RPMI7951 (cell line): ENCODE results near the gene ANXA11. TPM values are rescaled to one million over a fixed set of nuclear protein-coding genes. Genes with fewer than 3 reads are reported as not detected.
"Not testable (repeated sequence)": the region's sequence is repeated elsewhere in the genome, so short reads cannot be mapped to it uniquely, and the experiment has no call there.

Experiments
- DNase-seq: peaks from one replicate; pipeline ENCODE4 v3.0.0-alpha.2; 2012; ENCODE audit warnings: low read depth
- total RNA-seq: library from RNA; depleted of rRNA; stranded (reverse); fragments of >200 nt; shearing (Covaris generic); gene quantifications from 2 replicates; pipeline ENCODE4 v1.2.3, GENCODE V29; 2014; rRNA removed

The ANXA11 gene
- 88.0 and 104 TPM in 2 replicates for total RNA-seq

GRCh38 chr10:80205477-80206276 is at the start of gene ANXA11:
ANXA11 (minus strand) TSS chr10:80205537; CDS start chr10:80172861, 32,676 bp downstream.
- peak; percentile 73 for DNase-seq

- not testable (repeated sequence) for DNase-seq
Measured at GRCh38 chr10:80254726-80255125, 49.4 kb upstream of the ANXA11 start.

DNA sequence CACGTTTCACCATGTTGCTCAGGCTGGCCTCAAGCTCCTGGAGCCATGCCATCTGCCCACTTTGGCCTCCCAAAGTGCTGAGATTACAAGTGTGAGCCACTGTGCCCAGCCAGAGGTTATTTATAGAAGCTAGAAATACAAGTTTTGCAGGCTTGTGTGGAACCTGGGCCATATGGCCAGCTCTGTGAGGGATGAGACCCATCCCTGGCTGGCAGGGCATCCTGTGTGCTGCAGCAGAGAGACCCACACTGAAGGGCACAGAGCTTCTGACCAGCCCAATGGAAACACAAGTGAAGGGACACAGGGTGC is 48.6 kb upstream of the ANXA11 start:
- DNase-seq, result not testable (repeated sequence)

GRCh38 chr10:80253266-80253962 is 48.1 kb upstream of the ANXA11 start:
- no peak for DNase-seq

DNA sequence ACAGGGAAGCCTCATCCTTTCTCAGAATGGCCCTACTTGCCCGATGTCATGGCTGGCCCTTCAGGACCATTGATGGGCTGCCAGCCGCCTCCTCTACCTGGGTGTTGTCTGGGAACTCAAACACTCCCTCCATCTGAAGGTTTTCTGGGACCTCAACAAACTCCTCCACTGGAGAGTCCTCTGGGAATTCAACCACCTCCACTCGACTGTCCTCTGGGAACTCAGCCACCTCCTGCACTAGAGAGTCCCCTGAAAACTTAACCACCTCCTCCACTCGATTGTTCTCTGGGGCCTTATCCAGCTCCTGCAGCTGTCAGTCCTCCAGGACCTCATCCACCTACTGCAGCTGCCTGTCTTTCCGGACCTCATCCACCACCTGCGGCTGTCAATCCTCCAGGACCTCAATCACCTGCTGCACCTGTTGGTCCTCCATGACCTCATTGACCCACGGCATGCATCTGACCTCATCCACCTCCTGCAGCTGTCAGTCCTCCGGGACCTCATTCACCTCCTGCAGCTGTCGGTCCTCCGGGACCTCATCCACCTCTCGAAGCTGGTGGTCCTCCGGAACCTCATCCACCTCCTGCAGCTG is 47.1 kb upstream of the ANXA11 start:
- DNase-seq, result no peak

- DNase-seq, result not testable (repeated sequence)
Measured at GRCh38 chr10:80251703-80252280, 46.5 kb upstream of the ANXA11 start.

DNA sequence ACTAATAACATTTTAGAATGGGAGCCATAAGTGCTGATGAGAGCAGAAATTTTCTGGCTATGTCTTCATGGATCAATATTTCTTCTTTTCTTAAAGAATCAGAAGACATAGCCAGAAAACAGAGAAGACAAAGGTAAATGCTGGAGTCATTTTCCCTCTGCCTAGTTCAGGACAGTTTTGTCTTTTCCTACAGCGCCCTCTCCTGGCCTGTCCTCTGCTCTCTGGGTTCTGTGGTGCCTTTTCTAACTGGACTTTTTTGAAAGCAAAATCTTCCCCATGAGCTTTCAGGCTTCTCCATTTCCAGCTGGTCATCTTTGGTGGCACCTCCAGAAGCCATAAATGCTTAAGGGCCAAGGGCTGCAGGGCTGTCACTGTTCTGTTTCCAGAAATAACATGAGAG is 45.1 kb upstream of the ANXA11 start:
- DNase-seq, result not testable (repeated sequence)

GRCh38 chr10:80249906-80250305 is 44.6 kb upstream of the ANXA11 start:
- not testable (repeated sequence) for DNase-seq

DNA sequence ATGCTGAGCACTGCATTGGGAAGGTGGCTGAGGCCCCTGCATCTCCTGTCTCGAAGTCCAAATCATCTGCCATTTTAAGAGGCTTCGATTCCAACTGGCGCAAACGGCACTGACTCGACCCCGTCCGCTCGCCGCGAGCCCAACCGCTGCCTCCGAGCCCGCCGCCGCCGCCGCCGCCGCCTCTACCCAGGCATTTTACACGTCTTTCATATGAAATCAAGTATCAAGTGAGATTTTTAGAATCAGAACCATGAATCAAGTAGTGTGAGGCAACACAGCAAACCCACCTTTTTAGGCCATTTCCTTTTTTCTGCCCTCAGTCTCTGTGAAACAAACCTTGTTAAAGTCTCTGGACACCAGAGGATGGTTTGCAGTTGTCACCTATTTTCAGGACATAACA is 42.3 kb upstream of the ANXA11 start:
- not testable (repeated sequence) for DNase-seq

GRCh38 chr10:80244371-80244770 is 39.0 kb upstream of the ANXA11 start:
- DNase-seq, result not testable (repeated sequence)

DNA sequence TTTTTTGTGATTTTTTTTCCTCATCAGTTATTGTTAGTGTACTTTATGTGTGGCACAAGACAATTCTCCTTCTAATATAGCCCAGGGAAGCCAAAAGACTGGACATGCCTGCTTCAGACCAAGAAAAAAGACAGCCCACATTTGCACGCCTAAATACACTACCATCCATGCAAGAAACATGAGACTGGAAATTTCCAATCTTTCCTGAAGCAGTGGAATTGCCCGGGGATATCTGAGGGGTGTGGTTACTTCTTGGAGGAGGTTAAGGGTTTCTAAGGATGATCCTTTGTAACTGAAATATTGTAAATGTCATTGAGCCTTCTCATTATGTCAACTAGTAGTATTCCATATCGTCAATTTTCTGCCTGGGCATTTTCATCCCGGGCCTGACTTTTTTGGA is 37.0 kb upstream of the ANXA11 start:
- not testable (repeated sequence) for DNase-seq

- DNase-seq, result not testable (repeated sequence)
Measured at GRCh38 chr10:80236457-80236856, 31.1 kb upstream of the ANXA11 start.

- DNase-seq, result not testable (repeated sequence)
Measured at GRCh38 chr10:80234331-80235235, 29.2 kb upstream of the ANXA11 start.

DNA sequence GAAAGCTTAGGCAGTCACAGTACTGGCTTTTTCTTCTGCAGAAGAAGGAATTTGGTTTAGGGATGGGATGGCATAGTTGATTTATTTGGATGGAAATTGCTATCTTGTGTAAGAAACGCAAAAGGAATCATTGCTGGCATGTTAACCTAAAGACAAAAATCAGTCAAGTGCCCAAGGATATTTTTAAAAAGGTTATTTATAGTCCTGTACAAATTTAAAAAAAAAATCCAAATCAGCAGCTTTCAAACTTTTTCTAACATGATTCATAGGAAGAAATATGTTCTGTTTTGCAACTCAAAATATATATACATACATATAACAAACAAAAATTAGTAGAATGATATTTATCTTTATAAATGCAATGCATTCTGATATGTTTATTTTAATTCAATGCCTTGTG is 28.5 kb upstream of the ANXA11 start:
- not testable (repeated sequence) for DNase-seq

- not testable (repeated sequence) for DNase-seq
Measured at GRCh38 chr10:80226723-80227122, 21.4 kb upstream of the ANXA11 start.

DNA sequence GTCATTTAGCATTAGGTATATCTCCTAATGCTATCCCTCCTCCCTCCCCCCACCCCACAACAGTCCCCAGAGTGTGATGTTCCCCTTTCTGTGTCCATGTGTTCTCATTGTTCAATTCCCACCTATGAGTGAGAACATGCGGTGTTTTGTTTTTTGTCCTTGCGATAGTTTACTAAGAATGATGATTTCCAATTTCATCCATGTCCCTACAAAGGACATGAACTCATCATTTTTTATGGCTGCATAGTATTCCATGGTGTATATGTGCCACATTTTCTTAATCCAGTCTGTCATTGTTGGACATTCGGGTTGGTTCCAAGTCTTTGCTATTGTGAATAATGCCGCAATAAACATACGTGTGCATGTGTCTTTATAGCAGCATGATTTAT is 17.7 kb upstream of the ANXA11 start:
- DNase-seq, result not testable (repeated sequence)

GRCh38 chr10:80218878-80219277 is 13.5 kb upstream of the ANXA11 start:
- DNase-seq, result not testable (repeated sequence)

DNA sequence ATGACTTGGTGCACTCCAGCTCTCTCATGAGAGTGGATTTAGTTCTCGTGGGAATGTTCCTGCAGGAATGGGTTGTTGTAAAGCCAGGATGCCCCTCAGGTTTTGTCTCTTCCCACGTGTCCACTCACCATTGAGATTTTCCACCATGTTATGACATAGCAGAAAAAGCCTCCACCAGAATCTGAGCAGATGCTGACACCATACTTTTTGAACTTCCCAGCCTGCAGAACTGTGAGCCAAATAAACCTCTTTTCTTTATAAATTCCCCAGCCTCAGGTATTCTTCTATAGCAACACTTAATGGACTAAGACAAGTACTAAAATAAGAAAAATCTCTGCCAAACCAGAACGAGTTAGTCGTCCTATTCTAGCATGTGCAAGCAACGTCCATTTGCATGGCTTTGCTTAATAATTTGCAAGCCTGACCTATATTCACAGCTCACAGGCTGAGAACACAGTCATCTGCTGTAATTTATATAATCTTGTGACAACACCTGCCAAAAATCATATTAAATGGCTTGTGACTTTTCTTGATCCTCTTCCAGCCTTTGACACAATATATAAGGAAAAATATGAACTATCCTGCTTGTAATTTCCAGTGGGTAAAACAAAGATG is 9.1 kb upstream of the ANXA11 start:
- DNase-seq, result not testable (repeated sequence)

DNA sequence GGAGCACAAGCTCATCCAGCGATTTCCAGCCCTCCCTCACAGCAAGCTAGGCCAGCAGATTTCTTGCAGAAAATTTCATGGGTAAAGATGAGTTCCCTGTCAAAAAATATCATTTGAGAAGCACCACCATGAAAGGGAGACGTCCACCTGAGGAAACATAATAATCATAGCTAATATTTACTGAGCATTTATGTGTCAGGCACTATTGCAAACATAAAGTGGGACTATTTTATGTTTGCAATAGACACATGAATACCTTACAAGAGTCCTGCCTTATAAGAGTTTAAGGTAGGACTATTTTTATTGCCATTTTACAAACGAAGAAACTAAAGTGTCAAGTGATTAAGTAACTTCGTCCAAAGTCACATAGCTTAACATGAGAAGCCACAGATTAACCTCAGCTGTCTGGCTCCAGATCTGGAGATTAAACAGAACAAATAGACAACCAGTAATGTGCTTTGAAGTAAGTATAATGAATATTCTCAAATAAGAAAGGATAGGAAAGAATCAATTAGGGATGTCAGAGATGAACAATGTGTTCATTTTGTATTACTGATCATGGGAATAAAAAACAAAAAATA is 7.3 kb upstream of the ANXA11 start:
- not testable (repeated sequence) for DNase-seq

- no peak for DNase-seq
Measured at GRCh38 chr10:80211786-80212185, 6.4 kb upstream of the ANXA11 start.
